ENCODE data around the gene CACNA1B.
"Not testable (repeated sequence)": the region's sequence is repeated elsewhere in the genome, so short reads cannot be mapped to it uniquely, and the experiment has no call there.

The CACNA1B gene

GRCh38 chr9:138120511-138121437 is 243.2 kb downstream of the CACNA1B start:
- FAIRE-seq = no peak

GRCh38 chr9:138121438-138122050 is 244.0 kb downstream of the CACNA1B start:
- FAIRE-seq = no peak

- no peak for FAIRE-seq
These were observed 244.6 kb downstream of the CACNA1B start for GRCh38 chr9:138122201-138122600.

GRCh38 chr9:138122676-138123075 is 245.1 kb downstream of the CACNA1B start:
- FAIRE-seq = no peak

GRCh38 chr9:138123086-138123485 is 245.5 kb downstream of the CACNA1B start:
- no peak for FAIRE-seq

GRCh38 chr9:138126090-138126857 is 248.7 kb downstream of the CACNA1B start:
- FAIRE-seq = not testable (repeated sequence)

GRCh38 chr9:138126858-138127584 is 249.4 kb downstream of the CACNA1B start:
- FAIRE-seq = not testable (repeated sequence)

- not testable (repeated sequence) for FAIRE-seq
These were observed 250.4 kb downstream of the CACNA1B start for GRCh38 chr9:138128027-138128426.

GRCh38 chr9:138129318-138129717 is 251.7 kb downstream of the CACNA1B start:
- not testable (repeated sequence) for FAIRE-seq

GRCh38 chr9:138132946-138133705 is 255.5 kb downstream of the CACNA1B start:
- FAIRE-seq = not testable (repeated sequence)

GRCh38 chr9:138134581-138134980 is 257.0 kb downstream of the CACNA1B start:
- not testable (repeated sequence) for FAIRE-seq

GRCh38 chr9:138139096-138139495 is 261.5 kb downstream of the CACNA1B start:
- FAIRE-seq = not testable (repeated sequence)

- not testable (repeated sequence) for FAIRE-seq
These were observed 263.4 kb downstream of the CACNA1B start for GRCh38 chr9:138140980-138141379.

- not testable (repeated sequence) for FAIRE-seq
These were observed 265.1 kb downstream of the CACNA1B start for GRCh38 chr9:138142528-138143244.

- not testable (repeated sequence) for FAIRE-seq
These were observed 265.9 kb downstream of the CACNA1B start for GRCh38 chr9:138143491-138143890.

GRCh38 chr9:138147556-138147955 is 270.0 kb downstream of the CACNA1B start:
- FAIRE-seq = not testable (repeated sequence)

GRCh38 chr9:138149672-138150656 is 272.4 kb downstream of the CACNA1B start:
- not testable (repeated sequence) for FAIRE-seq

- not testable (repeated sequence) for FAIRE-seq
These were observed 278.2 kb downstream of the CACNA1B start for GRCh38 chr9:138155788-138156187.

- not testable (repeated sequence) for FAIRE-seq
These were observed 289.2 kb downstream of the CACNA1B start for GRCh38 chr9:138166793-138167192.

All from G401.6 (cell line).